Epidermal melanocyte (primary cell): ENCODE results near the gene POU3F1.

Source experiments
- DNase-seq: peaks from one replicate; pipeline ENCODE4 v3.0.0; 2011; ENCODE audit warnings: low spot score; ENCODE audit not compliant: insufficient read length

The POU3F1 gene

GRCh38 chr1:38004284-38005108 is 42.1 kb downstream of the POU3F1 start:
- no peak for DNase-seq

- no peak for DNase-seq
Observed at GRCh38 chr1:38003261-38004250, 43.0 kb downstream of the POU3F1 start.

DNA sequence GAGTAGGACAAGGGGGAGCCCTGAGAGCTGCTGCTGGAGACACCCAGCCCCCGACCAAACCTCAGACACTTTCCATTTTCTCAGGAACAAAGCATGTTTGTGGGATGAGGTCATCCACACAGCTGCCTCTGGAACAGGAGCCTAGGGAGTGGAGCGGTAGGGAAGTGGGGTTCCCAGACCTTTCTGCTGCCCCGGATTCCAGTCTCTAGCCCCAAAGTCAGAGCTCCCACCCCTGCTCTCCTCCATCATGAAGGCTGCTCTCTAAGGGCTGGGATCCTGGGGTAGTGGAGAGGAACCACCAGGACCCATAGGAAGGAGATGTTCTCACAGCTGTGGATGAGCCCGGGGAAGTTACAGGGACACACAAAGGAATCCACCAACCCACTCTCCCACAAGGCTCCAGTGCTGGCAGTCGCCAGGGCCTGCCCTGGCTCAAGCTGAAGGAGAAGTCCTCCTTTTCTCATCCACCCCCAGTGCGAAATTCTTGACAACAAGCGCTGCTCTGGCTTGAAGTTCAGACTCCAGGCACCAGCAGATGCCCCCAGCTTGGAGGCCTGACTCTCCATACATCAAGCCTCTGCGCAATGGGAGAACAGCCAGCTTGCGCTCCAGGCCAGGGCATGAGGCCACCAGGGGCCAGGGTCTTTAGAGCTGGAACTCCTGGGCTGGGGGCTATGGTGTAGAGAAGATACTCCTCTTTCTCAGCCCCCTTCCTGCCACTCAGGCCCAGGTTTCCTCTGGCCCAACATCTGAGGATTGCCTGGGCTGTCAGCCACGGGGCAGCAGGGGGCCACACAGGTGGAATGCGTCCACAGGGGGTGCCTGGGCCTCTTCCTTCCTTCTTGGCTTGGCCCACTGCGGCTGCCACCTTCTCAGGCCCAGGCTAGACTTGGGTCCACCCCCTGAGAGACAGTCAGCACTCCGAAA is 45.8 kb downstream of the POU3F1 start:
- DNase-seq: peak; percentile 66

DNA sequence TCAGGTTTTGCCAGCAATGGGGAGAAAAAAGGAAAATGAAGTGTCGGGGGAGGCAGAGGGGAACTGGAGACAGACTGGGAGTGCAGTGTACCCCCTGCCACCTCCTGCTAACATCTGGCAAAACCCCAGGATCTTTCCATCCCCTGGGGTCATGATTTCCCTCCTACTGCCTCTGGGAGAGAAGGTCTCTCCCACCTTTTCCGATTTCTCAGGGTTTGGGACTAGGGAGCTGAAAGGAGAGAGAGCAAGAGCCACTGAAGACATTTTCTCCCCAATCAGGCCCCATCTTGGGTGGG is 46.4 kb downstream of the POU3F1 start:
- no peak for DNase-seq

DNA sequence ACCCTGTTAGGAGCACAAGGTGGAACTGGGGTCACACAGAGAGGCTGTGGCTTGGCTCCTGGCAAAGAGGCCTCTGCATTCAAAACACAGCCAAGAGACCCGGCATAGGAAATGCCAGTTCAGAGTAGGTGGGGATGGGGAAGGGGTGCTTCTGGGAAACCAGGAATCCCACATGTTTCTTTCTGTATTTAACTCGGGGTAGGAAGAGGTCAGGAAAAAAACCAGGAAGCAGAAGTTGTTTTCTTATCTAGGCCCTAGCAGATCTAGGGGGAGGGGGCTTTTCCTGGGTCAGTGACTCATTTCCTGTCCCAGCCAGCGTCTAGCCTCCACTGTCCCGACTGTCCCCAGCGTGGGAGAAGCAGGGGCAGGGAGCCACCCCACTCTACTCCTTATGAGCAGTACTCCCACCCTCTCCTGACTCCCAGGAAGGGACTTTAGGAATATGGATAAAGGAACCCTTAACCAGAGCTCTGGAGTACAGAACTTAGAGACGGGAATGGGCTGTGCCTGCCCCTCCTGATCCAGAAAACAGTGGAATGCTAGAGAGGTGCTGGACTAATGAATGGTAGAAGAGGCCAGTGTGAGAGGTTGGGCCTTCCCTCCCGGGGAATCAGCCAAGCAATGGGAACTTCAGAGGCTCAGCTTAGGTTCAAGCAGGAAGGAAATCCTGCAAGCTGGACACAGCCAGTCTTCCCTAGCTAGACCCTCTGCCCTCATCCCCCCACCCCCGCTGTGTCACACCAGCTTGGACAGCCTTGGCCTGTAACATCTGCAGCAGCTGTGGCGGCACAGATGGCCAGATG is 47.0 kb downstream of the POU3F1 start:
- DNase-seq: no peak

GRCh38 chr1:37998913-37999429 is 47.6 kb downstream of the POU3F1 start:
- DNase-seq: no peak

DNA sequence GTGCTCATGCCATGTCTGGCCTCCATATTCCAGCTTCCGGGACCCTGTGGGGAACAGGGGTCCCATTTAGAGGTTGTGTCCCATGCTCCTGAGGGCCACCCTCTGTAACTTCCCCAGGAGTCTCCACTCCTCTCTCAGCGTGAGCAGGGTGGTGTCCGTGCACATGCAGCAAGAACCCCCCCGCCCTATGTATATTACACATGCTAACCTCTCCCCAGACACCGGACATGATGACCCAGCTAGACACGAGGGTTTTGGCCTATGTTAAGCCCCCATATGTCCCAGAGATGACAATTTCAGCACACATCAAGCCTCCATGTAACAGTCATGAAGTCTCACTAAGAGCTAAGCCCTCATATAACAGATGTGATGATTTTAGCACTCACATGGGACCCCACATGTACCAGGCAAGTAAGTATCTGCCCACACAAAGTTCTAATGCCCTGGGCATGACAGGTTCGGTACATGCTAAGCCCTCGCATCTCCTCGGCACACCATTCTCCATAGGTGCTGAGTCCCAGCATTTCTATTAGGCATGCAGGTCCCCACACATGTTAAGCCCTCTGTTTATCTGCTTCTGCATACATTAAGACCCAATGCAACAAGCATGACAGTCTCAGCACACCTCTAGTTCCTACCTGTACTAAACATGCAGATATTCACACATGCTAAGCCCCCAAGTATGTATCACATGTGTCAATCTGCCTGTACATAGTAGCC is 48.3 kb downstream of the POU3F1 start:
- DNase-seq: no peak

DNA sequence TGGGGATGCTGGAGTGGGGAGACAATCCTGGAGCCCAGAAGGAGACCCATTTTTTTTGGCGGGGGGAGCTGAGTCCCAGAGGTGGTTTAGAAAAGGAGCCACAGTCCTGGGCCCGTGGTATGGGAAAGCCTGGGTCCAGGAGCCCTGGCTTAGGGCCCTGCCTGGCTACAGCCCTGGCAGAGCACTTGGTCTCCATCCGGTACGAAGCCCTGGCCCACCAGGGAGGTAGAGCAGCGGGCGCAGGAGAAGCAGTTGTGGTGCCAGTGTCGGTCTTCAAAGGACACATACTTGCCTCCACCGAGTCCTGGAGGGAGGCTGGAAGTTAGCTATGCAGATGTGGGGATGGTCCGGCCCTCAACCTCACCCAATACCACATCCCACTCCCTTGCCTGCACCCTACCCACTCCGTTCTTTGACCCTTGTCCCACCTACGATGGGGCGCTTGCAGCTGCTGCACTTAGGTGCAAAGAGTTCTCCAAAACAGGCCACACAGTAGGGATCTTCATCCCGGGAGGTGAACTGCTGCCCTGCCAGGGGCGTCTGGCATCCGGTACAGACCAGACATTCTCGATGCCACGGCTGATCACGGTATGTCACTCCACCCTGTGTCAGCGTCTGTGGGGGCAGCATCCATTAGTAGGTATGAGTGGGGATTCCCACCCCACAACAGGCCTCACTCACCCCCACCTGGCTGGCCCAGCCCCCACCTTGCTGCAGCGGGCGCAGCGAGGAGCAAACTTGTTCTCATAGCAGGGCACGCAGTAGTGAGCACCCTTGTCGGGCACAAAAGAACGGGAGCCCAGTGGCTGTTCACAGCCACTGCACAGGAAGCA is 49.1 kb downstream of the POU3F1 start:
- no peak for DNase-seq

- peak; percentile 58 for DNase-seq
Observed at GRCh38 chr1:37995751-37996345, 50.7 kb downstream of the POU3F1 start.

DNA sequence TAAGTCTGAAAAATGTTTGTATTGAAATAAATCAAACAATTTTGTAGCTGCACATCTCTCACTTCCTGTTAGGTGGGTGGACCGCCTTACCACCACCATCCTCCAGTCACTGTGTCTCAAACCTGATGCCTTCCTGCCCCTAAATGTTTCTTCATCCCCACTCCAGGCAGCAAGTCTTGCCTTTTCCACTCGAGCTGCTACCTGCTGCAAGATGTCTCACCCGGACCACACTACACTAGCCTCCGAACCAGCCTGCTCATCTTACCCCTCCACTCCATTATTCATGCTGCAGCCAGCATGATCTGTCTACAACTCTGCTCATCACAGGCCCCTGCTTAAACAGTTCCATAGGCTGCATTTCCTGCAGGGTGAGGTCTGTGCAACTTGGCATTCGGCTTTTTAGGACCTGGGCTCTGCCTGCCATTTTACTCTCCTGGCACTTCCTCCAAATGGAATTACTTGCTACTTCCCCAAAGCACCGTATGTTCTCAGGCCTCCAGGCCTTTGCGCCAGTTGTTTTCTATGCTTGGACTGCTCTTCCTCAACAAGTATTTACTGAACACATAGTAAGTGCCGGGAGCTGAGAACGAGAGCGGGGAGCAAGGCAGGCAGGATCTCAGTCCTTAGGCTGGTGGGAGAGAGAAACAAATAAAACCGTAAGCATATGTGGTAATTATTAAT is 51.6 kb downstream of the POU3F1 start:
- DNase-seq: no peak
